ENCODE measurements around the gene RIT2.
"Not testable (repeated sequence)": the region's sequence is repeated elsewhere in the genome, so short reads cannot be mapped to it uniquely, and the experiment has no call there.

Gene RIT2

GRCh38 chr18:42743373-42744138 is 371.9 kb downstream of the RIT2 start:
- FAIRE-seq: no peak

- no peak for FAIRE-seq
Measured at GRCh38 chr18:42742969-42743368, 372.5 kb downstream of the RIT2 start.

- no peak for FAIRE-seq
Measured at GRCh38 chr18:42742474-42742873, 373.0 kb downstream of the RIT2 start.

- FAIRE-seq: not testable (repeated sequence)
Measured at GRCh38 chr18:42741805-42742347, 373.6 kb downstream of the RIT2 start.

- FAIRE-seq: not testable (repeated sequence)
Measured at GRCh38 chr18:42741299-42741698, 374.2 kb downstream of the RIT2 start.

- no peak for FAIRE-seq
Measured at GRCh38 chr18:42736074-42736473, 379.4 kb downstream of the RIT2 start.

GRCh38 chr18:42734520-42734919 is 381.0 kb downstream of the RIT2 start:
- no peak for FAIRE-seq

GRCh38 chr18:42730272-42730671 is 385.2 kb downstream of the RIT2 start:
- no peak for FAIRE-seq

- FAIRE-seq: no peak
Measured at GRCh38 chr18:42719221-42719620, 396.3 kb downstream of the RIT2 start.

GRCh38 chr18:42712065-42712464 is 403.4 kb downstream of the RIT2 start:
- FAIRE-seq: no peak

- FAIRE-seq: no peak
Measured at GRCh38 chr18:42707080-42707479, 408.4 kb downstream of the RIT2 start.

GRCh38 chr18:42706618-42707017 is 408.9 kb downstream of the RIT2 start:
- no peak for FAIRE-seq

- FAIRE-seq: no peak
Measured at GRCh38 chr18:42706029-42706608, 409.4 kb downstream of the RIT2 start.

Data from islet of Langerhans (tissue), 1 donor.